OCI-LY7 (cell line): ENCODE measurements around the gene ADAMTS16. TPM values are rescaled to one million over a fixed set of nuclear protein-coding genes. Genes with fewer than 3 reads are reported as not detected.

Source experiments
- BruUV-seq: library from RNA; stranded (reverse); fragments of 400-500 nt; replicated peaks from 2 replicates; lab custom pipeline; 2021; lab: Mats Ljungman, UMichigan
- CTCF ChIA-PET: fragments of 300-600 bp; sonication (Branson Sonifier 250); formaldehyde crosslinking; loops from one replicate; lab custom pipeline; 2022; ENCODE audit warnings: antibody characterized with exemption; ENCODE audit not compliant: unreplicated experiment; lab: Charles Lee
- POLR2A ChIA-PET: fragments of 300-600 bp; sonication (Branson Sonifier 250); formaldehyde crosslinking; loops from one replicate; lab custom pipeline; 2022; ENCODE audit warnings: antibody characterized with exemption; lab: Charles Lee
- DNase-seq: peaks from one replicate; pipeline ENCODE4 v3.0.0-alpha.2; 2015; ENCODE audit warnings: low spot score
- H2AFZ ChIP-seq: fragments of 200-600 bp; sonication (generic), shearing (Covaris generic); 2 replicates; pipeline ENCODE4 v1.6.1; 2014; ENCODE audit warnings: mild to moderate bottlenecking, antibody characterized with exemption, low read length, moderate library complexity
- H3K27ac ChIP-seq: fragments of 200-600 bp; sonication (generic); 2 replicates; pipeline ENCODE4 v1.5.1; 2014; ENCODE audit warnings: mixed run types, low read depth, mild to moderate bottlenecking, moderate library complexity, low read length, inconsistent platforms; ENCODE audit not compliant: poor library complexity, severe bottlenecking
- H3K36me3 ChIP-seq: fragments of 200-600 bp; sonication (generic); 2 replicates; pipeline ENCODE4 v1.6.1; 2014; ENCODE audit warnings: mild to moderate bottlenecking, antibody characterized with exemption, low read length, moderate library complexity, mixed read lengths; ENCODE audit not compliant: insufficient read depth
- H3K4me1 ChIP-seq: fragments of 200-600 bp; sonication (generic); 2 replicates; pipeline ENCODE4 v1.5.1; 2014; ENCODE audit warnings: mild to moderate bottlenecking, low read length; ENCODE audit not compliant: insufficient read depth, poor library complexity, severe bottlenecking
- H3K4me2 ChIP-seq: fragments of 200-600 bp; sonication (generic); 2 replicates; pipeline ENCODE4 v1.6.1; 2014; ENCODE audit warnings: mild to moderate bottlenecking, low read length
- H3K4me3 ChIP-seq: fragments of 200-600 bp; sonication (generic); 2 replicates; pipeline ENCODE4 v1.5.1; 2014; ENCODE audit warnings: mild to moderate bottlenecking, low read depth, low read length; ENCODE audit not compliant: poor library complexity, severe bottlenecking
- H3K79me2 ChIP-seq: fragments of 200-600 bp; sonication (generic); 2 replicates; pipeline ENCODE4 v1.6.1; 2016; ENCODE audit warnings: low read depth, mild to moderate bottlenecking, low read length, moderate library complexity, mixed read lengths; ENCODE audit not compliant: insufficient read depth
- H3K9me2 ChIP-seq: fragments of 200-600 bp; sonication (generic); 2 replicates; pipeline ENCODE4 v1.6.1; 2016; ENCODE audit warnings: mild to moderate bottlenecking, low read length, mixed read lengths; ENCODE audit not compliant: insufficient read depth
- H3K9me3 ChIP-seq: fragments of 200-600 bp; sonication (generic); 2 replicates; pipeline ENCODE4 v1.6.1; 2014; ENCODE audit warnings: mild to moderate bottlenecking, mixed run types, low read length, mixed read lengths
- H4K20me1 ChIP-seq: fragments of 200-600 bp; sonication (generic); 2 replicates; pipeline ENCODE4 v1.6.1; 2014; ENCODE audit warnings: mild to moderate bottlenecking, antibody characterized with exemption, low read length, moderate library complexity, mixed read lengths; ENCODE audit not compliant: insufficient read depth
- EZH2phosphoT487 ChIP-seq: fragments of 200-600 bp; sonication (generic); IDR thresholded peaks from 2 replicates; pipeline ENCODE4 v1.6.1; 2018; ENCODE audit warnings: low read depth, borderline replicate concordance, mild to moderate bottlenecking, mixed run types, antibody characterized with exemption, low read length, moderate library complexity, mixed read lengths
- intact Hi-C: fragments of 100-400 bp; cut with micrococcal nuclease; formaldehyde crosslinking; loops from one replicate; pipeline ENCODE4 v1.10.0; 2022; ENCODE audit not compliant: unreplicated experiment
- total RNA-seq, 2 experiments: library from RNA; depleted of rRNA in 1 of 2; stranded (reverse); fragments of >200 nt in 1 of 2; shearing (Covaris generic) in 1 of 2; gene quantifications; 2 replicates each; pipeline ENCODE4 v1.2.3, GENCODE V29; 2014 to 2022
- TF ChIP-seq, protein P1 (sequence below): fragments of 200-600 bp; sonication (generic); conservative IDR thresholded peaks from 2 replicates; pipeline ENCODE4 v1.5.1; 2014; ENCODE audit warnings: mild to moderate bottlenecking, antibody characterized with exemption, low read length, moderate library complexity, mixed read lengths

ADAMTS16 gene
- total RNA-seq, 2 experiments from 2014 or later = not detected

DNA sequence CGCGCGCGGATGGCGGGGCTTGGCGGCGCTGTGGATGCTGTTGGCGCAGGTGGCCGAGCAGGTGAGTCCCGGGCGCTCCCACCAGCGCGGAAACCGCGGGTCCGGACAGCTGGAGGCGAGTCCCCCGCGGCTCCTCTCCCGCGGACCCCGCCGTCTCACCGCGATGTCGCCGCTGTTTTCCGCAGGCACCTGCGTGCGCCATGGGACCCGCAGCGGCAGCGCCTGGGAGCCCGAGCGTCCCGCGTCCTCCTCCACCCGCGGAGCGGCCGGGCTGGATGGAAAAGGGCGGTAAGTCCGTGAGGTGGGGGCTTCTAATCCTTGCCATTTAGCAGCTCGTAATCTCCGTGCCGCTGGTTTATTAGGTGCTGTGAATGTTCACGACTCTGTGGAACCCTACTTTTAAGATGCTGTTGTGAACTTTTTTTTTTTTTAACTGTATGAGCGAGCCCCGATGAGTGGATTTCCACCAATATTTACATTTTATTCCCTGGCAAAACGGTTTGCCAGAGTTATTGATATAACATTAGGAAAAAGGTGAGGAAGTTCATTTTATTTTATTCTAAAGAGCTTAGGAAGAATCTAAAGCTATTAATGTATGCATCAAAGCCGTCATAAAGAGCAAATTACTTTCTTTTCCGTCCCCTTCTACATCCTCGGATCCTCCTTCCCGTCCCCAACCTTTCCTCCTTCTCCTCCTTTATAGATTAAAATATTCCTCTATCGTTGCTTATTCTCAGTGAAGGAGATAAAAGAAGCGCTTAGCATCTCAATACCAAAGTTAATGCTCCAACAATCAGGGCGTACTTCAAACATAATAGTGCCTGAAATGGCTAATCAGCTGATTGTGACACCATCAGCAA lies 579 bp downstream of the ADAMTS16 start:
- TF ChIP-seq EZH2phosphoT487 = no peak
- TF ChIP-seq, protein P1, sequence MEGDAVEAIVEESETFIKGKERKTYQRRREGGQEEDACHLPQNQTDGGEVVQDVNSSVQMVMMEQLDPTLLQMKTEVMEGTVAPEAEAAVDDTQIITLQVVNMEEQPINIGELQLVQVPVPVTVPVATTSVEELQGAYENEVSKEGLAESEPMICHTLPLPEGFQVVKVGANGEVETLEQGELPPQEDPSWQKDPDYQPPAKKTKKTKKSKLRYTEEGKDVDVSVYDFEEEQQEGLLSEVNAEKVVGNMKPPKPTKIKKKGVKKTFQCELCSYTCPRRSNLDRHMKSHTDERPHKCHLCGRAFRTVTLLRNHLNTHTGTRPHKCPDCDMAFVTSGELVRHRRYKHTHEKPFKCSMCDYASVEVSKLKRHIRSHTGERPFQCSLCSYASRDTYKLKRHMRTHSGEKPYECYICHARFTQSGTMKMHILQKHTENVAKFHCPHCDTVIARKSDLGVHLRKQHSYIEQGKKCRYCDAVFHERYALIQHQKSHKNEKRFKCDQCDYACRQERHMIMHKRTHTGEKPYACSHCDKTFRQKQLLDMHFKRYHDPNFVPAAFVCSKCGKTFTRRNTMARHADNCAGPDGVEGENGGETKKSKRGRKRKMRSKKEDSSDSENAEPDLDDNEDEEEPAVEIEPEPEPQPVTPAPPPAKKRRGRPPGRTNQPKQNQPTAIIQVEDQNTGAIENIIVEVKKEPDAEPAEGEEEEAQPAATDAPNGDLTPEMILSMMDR = no peak

DNA sequence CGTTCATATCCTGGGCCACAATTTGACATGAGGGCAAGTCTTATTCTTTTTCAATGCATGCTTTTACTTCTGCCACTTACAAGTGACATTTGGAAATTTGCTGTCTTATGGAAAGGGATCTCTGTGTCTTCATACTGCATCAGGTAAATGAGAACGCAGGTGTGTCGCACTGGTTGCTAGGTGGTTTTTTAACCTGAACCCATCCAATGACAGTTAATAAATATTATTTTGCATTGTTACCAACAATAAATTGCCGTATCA lies 1.1 kb downstream of the ADAMTS16 start:
- ChIA-PET POLR2A (interaction anchor here (0.6 kb wide), 1 partner anchor 33 kb away, joined by 4 read pairs; no protein-coding TSS in a partner anchor), CTCF (no interaction called here)
- Histone ChIP-seq H3K4me1 (no peaks in the 10 kb centered on the region), H3K4me3 (no peak overlapping the region), H2AFZ (no peak overlapping the region), H3K4me2 (no peak overlapping the region), H3K79me2 (no peaks in the 10 kb centered on the region), H3K27ac (no peak overlapping the region), H3K9me3 (no peaks in the 10 kb centered on the region), H3K9me2 (no peaks in the 10 kb centered on the region), H4K20me1 (no peaks in the 10 kb centered on the region), H3K36me3 (no peaks in the 10 kb centered on the region)
- TF ChIP-seq, protein P1 = no peak
- TF ChIP-seq EZH2phosphoT487 = no peak
- DNase-seq = no peak
- BruUV-seq = no TSS peak
- intact Hi-C loops = loop anchor here (1.0 kb wide), 1 partner anchor 278 kb away; no protein-coding TSS in a partner anchor

More for the DNA sequence above, 579 bp downstream of the ADAMTS16 start:
- Histone ChIP-seq H4K20me1 (no peaks in the 10 kb centered on the region), H3K4me3 (no peak overlapping the region), H3K36me3 (no peaks in the 10 kb centered on the region), H3K27ac (no peak overlapping the region), H3K4me2 (no peak overlapping the region), H2AFZ (no peak overlapping the region), H3K79me2 (no peaks in the 10 kb centered on the region), H3K9me2 (no peaks in the 10 kb centered on the region), H3K9me3 (no peaks in the 10 kb centered on the region), H3K4me1 (no peaks in the 10 kb centered on the region)
- BruUV-seq = no TSS peak
- ChIA-PET CTCF (interaction anchor here (0.6 kb wide), 1 partner anchor 194 kb away, joined by 3 read pairs; no protein-coding TSS in a partner anchor), POLR2A (interaction anchor here (0.6 kb wide), 1 partner anchor 33 kb away, joined by 4 read pairs; no protein-coding TSS in a partner anchor)
- DNase-seq = no peak
- intact Hi-C loops = loop anchor here (1.0 kb wide), 1 partner anchor 279 kb away; no protein-coding TSS in a partner anchor
